HEK293 (cell line): Measurements from ENCODE around the gene YIPF2.
A peak's percentile ranks its signal among the peaks of the same experiment; 100 is the strongest.

Source experiments
- ATF2 ChIP-seq: fragments of 450-650 bp; formaldehyde crosslinking; IDR thresholded peaks from 2 replicates; pipeline ENCODE4 v1.5.1; 2016; ENCODE audit warnings: missing biosample characterization, missing genetic modification characterization, low read depth
- ZBTB44 ChIP-seq: fragments of 450-650 bp; IDR thresholded peaks from 2 replicates; pipeline ENCODE4 v1.5.1; 2018; ENCODE audit warnings: missing biosample characterization, mild to moderate bottlenecking, missing genetic modification characterization
- ZNF202 ChIP-seq: fragments of 450-650 bp; formaldehyde crosslinking; IDR thresholded peaks from 2 replicates; pipeline ENCODE4 v1.5.1; 2016; ENCODE audit warnings: missing biosample characterization, missing genetic modification characterization, borderline replicate concordance
- ZNF529 ChIP-seq: fragments of 450-650 bp; formaldehyde crosslinking; IDR thresholded peaks from 2 replicates; pipeline ENCODE4 v1.5.1; 2017; ENCODE audit warnings: missing genetic modification characterization, missing biosample characterization; ENCODE audit not compliant: insufficient replicate concordance
- ZNF544 ChIP-seq: fragments of 450-650 bp; formaldehyde crosslinking; IDR thresholded peaks from 2 replicates; pipeline ENCODE4 v1.5.0; 2017; ENCODE audit warnings: missing biosample characterization, missing genetic modification characterization
- ZNF610 ChIP-seq: fragments of 450-650 bp; formaldehyde crosslinking; IDR thresholded peaks from 2 replicates; pipeline ENCODE4 v1.5.1; 2016; ENCODE audit warnings: missing biosample characterization, missing genetic modification characterization, borderline replicate concordance
- ZNF660 ChIP-seq: fragments of 450-650 bp; IDR thresholded peaks from 2 replicates; pipeline ENCODE4 v1.5.1; 2018; ENCODE audit warnings: missing biosample characterization, mild to moderate bottlenecking, missing genetic modification characterization
- ZNF785 ChIP-seq: fragments of 450-650 bp; formaldehyde crosslinking; IDR thresholded peaks from 2 replicates; pipeline ENCODE4 v1.5.1; 2016; ENCODE audit warnings: missing biosample characterization, missing genetic modification characterization
- TF ChIP-seq, protein P1 (sequence below): fragments of 450-650 bp; formaldehyde crosslinking; IDR thresholded peaks from 2 replicates; pipeline ENCODE4 v1.5.1; 2016; ENCODE audit warnings: missing biosample characterization, missing genetic modification characterization

DNA sequence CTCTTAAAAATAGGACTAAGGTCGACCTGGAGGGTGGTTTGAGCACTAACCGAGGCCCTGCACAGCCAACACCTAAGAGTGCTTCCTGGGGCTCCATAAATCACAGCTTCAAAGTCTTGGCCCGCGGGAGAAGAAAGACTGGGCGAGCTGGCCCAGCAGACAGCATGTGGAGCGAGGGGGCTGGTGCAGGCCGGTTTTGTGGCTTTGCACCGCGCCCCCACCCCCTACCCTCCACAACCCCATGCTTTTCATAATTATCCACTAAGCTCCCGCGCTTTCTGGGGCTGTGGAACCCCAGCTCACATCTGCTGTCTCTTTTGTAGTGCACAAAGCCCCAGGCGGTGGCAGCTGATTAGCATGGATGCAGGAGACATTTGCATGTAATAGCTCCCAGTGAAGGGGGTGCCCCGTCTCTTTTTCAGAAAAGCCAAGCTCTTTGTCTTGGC lies 40.0 kb downstream of the YIPF2 start:
- TF ChIP-seq, protein P1, sequence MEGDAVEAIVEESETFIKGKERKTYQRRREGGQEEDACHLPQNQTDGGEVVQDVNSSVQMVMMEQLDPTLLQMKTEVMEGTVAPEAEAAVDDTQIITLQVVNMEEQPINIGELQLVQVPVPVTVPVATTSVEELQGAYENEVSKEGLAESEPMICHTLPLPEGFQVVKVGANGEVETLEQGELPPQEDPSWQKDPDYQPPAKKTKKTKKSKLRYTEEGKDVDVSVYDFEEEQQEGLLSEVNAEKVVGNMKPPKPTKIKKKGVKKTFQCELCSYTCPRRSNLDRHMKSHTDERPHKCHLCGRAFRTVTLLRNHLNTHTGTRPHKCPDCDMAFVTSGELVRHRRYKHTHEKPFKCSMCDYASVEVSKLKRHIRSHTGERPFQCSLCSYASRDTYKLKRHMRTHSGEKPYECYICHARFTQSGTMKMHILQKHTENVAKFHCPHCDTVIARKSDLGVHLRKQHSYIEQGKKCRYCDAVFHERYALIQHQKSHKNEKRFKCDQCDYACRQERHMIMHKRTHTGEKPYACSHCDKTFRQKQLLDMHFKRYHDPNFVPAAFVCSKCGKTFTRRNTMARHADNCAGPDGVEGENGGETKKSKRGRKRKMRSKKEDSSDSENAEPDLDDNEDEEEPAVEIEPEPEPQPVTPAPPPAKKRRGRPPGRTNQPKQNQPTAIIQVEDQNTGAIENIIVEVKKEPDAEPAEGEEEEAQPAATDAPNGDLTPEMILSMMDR: no peak
- TF ChIP-seq ZNF529 (tag by site-specific recombination): no peak
- no peak for TF ChIP-seq ZNF202
- TF ChIP-seq ZBTB44: 0 out of 2 replicates have a peak, but pooled peaks have one; percentile 13
- no peak for TF ChIP-seq ZNF544 (tag by site-specific recombination)
- TF ChIP-seq ZNF660 (tag by site-specific recombination): no peak
- TF ChIP-seq ATF2 (tag by site-specific recombination): no peak
- TF ChIP-seq ZNF610 (tag by site-specific recombination): no peak
- no peak for TF ChIP-seq ZNF785 (tag by site-specific recombination)
